HTERT RPE-1 (cell line): ENCODE results near the gene PIP4K2A.
"Not testable (repeated sequence)": the region's sequence is repeated elsewhere in the genome, so short reads cannot be mapped to it uniquely, and the experiment has no call there.

Source experiments
- in situ Hi-C: fragments of 300-500 bp; cut with MboI; formaldehyde crosslinking; loops from 4 replicates; pipeline ENCODE4 v1.14.3; 2020; ENCODE audit warnings: low sequenced_read_pairs

Gene PIP4K2A

GRCh38 chr10:22714479-22715289 is at the start of gene PIP4K2A:
Gene PIP4K2A, minus strand, starts transcription at chr10:22714578. Its CDS starts 252 bp downstream, at chr10:22714326.
- in situ Hi-C loops: no loop called here

- in situ Hi-C loops: no loop called here
These were observed 47.3 kb upstream of the PIP4K2A start for GRCh38 chr10:22761569-22762220.

- in situ Hi-C loops: no loop called here
These were observed 45.6 kb upstream of the PIP4K2A start for GRCh38 chr10:22760025-22760424.

GRCh38 chr10:22758867-22759266 is 44.5 kb upstream of the PIP4K2A start:
- in situ Hi-C loops: no loop called here

- in situ Hi-C loops: no loop called here
These were observed 39.9 kb upstream of the PIP4K2A start for GRCh38 chr10:22754296-22754695.

- in situ Hi-C loops: no loop called here
These were observed 39.4 kb upstream of the PIP4K2A start for GRCh38 chr10:22753786-22754185.

- in situ Hi-C loops: no loop called here
These were observed 38.0 kb upstream of the PIP4K2A start for GRCh38 chr10:22752272-22752889.

- in situ Hi-C loops: no loop called here
These were observed 35.8 kb upstream of the PIP4K2A start for GRCh38 chr10:22750131-22750530.

GRCh38 chr10:22744858-22745257 is 30.5 kb upstream of the PIP4K2A start:
- in situ Hi-C loops: not testable (repeated sequence)

GRCh38 chr10:22742678-22743077 is 28.3 kb upstream of the PIP4K2A start:
- in situ Hi-C loops: no loop called here

- in situ Hi-C loops: not testable (repeated sequence)
These were observed 27.3 kb upstream of the PIP4K2A start for GRCh38 chr10:22741631-22742030.

GRCh38 chr10:22740180-22740579 is 25.8 kb upstream of the PIP4K2A start:
- in situ Hi-C loops: no loop called here

- in situ Hi-C loops: no loop called here
These were observed 23.2 kb upstream of the PIP4K2A start for GRCh38 chr10:22737587-22737986.

- in situ Hi-C loops: no loop called here
These were observed 21.8 kb upstream of the PIP4K2A start for GRCh38 chr10:22736134-22736533.

GRCh38 chr10:22733992-22734391 is 19.6 kb upstream of the PIP4K2A start:
- in situ Hi-C loops: no loop called here

- in situ Hi-C loops: no loop called here
These were observed 13.3 kb upstream of the PIP4K2A start for GRCh38 chr10:22727663-22728062.

GRCh38 chr10:22727112-22727511 is 12.7 kb upstream of the PIP4K2A start:
- in situ Hi-C loops: no loop called here

- in situ Hi-C loops: no loop called here
These were observed 10.4 kb upstream of the PIP4K2A start for GRCh38 chr10:22724773-22725172.

- in situ Hi-C loops: no loop called here
These were observed 9.4 kb upstream of the PIP4K2A start for GRCh38 chr10:22723783-22724182.

- in situ Hi-C loops: no loop called here
These were observed 9.0 kb upstream of the PIP4K2A start for GRCh38 chr10:22723343-22723779.

- in situ Hi-C loops: no loop called here
These were observed 8.3 kb upstream of the PIP4K2A start for GRCh38 chr10:22722626-22723169.

- in situ Hi-C loops: no loop called here
These were observed 6.3 kb upstream of the PIP4K2A start for GRCh38 chr10:22720667-22721066.
